ENCODE data around the gene TGOLN2. TPM values are rescaled to one million over a fixed set of nuclear protein-coding genes. Genes with fewer than 3 reads are reported as not detected.
A peak's percentile ranks its signal among the peaks of the same experiment; 100 is the strongest.

The TGOLN2 gene
- total RNA-seq, 1 donor from 2014 or later: 79.7 TPM

DNA sequence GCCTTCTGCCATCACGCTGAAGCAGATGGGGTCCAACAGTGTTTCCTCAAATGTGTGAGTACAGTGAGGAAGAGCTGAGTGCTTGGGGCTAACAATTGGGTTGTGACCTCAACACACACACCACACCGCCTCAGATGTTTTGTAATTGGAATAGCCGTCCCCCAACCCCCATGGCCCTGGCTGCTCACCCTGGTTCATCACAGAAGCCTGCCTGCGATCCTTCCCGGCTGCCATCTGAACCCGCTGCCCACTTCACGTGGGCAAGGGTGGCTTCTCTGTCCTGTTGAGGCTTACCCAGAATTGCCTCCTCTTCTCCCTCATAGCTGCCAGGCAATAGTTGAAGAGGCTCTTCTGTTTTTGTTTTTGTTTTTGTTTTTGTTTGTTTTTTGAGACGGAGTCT lies 44.1 kb downstream of the TGOLN2 start:
- no peak overlapping the region for H3K27ac Mint-ChIP-seq (ENCODE audit: unreplicated experiment)
- no peak for DNase-seq (ENCODE audit: low spot score)
- H3K4me3 Mint-ChIP-seq (ENCODE audit: unreplicated experiment): no peak overlapping the region
- H3K9me3 Mint-ChIP-seq (ENCODE audit: low read depth): no peaks in the 10 kb centered on the region
- H3K4me1 Mint-ChIP-seq (ENCODE audit: low read depth): peaks cover 20% of the 10 kb centered on the region
- no peaks in the 10 kb centered on the region for H3K27me3 Mint-ChIP-seq (ENCODE audit: low read depth)
- peaks cover 5% of the 10 kb centered on the region for H3K36me3 Mint-ChIP-seq (ENCODE audit: low read depth)
- no peak for TF ChIP-seq CTCF (IDR thresholded peaks at IDR 0.05)

- Mint-ChIP-seq H3K27ac (ENCODE audit: unreplicated experiment) (no peak overlapping the region), H3K9me3 (ENCODE audit: low read depth) (no peaks in the 10 kb centered on the region)
Observed at GRCh38 chr2:85282914-85283313, 44.9 kb downstream of the TGOLN2 start.

GRCh38 chr2:85281553-85281952 lies 46.2 kb downstream of the TGOLN2 start:
- H3K4me3 Mint-ChIP-seq (ENCODE audit: unreplicated experiment): no peak overlapping the region
- no peak for DNase-seq (ENCODE audit: low spot score)
- H3K9me3 Mint-ChIP-seq (ENCODE audit: low read depth): no peaks in the 10 kb centered on the region
- peak overlapping the region; percentile 24 for H3K27ac Mint-ChIP-seq (ENCODE audit: unreplicated experiment)
- H3K4me1 Mint-ChIP-seq (ENCODE audit: low read depth): peaks cover 30% of the 10 kb centered on the region
- H3K27me3 Mint-ChIP-seq (ENCODE audit: low read depth): no peaks in the 10 kb centered on the region
- peaks cover 5% of the 10 kb centered on the region for H3K36me3 Mint-ChIP-seq (ENCODE audit: low read depth)
- TF ChIP-seq CTCF (IDR thresholded peaks at IDR 0.05): no peak

More at GRCh38 chr2:85282914-85283313, 44.9 kb downstream of the TGOLN2 start:
- Mint-ChIP-seq H3K27me3 (ENCODE audit: low read depth) (no peaks in the 10 kb centered on the region), H3K4me1 (ENCODE audit: low read depth) (peaks cover 20% of the 10 kb centered on the region), H3K4me3 (ENCODE audit: unreplicated experiment) (no peak overlapping the region), H3K36me3 (ENCODE audit: low read depth) (peaks cover 5% of the 10 kb centered on the region)
- TF ChIP-seq CTCF (IDR thresholded peaks at IDR 0.05): no peak
- DNase-seq (ENCODE audit: low spot score): no peak

DNA sequence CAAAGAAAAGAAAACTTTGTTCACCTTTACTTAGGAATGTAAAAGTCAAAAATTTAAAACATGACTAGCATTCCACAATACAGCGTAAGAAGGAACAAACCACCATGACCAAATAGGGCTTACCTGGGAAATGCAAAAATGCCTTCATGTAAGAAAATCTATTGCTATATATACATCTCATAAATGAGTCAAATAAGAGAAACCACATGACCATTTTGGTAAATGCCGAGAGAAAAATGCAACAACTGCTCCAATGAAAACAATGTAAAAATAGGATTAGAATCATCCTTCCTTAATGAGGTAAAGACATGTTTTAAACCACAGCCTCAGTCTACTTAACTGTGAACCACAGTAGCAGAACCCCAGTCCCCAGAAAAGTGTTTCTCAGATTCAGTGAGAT lies 49.4 kb downstream of the TGOLN2 start:
- no peaks in the 10 kb centered on the region for H3K9me3 Mint-ChIP-seq (ENCODE audit: low read depth)
- H3K4me3 Mint-ChIP-seq (ENCODE audit: unreplicated experiment): peak overlapping the region; percentile 45
- no peaks in the 10 kb centered on the region for H3K27me3 Mint-ChIP-seq (ENCODE audit: low read depth)
- H3K27ac Mint-ChIP-seq (ENCODE audit: unreplicated experiment): peak overlapping the region; percentile 96
- H3K36me3 Mint-ChIP-seq (ENCODE audit: low read depth): no peaks in the 10 kb centered on the region
- DNase-seq (ENCODE audit: low spot score): no peak
- peaks cover 52% of the 10 kb centered on the region for H3K4me1 Mint-ChIP-seq (ENCODE audit: low read depth)
- no peak for TF ChIP-seq CTCF (IDR thresholded peaks at IDR 0.05)

- TF ChIP-seq CTCF (IDR thresholded peaks at IDR 0.05): no peak
- Mint-ChIP-seq H3K4me1 (ENCODE audit: low read depth) (peaks cover 52% of the 10 kb centered on the region), H3K9me3 (ENCODE audit: low read depth) (no peaks in the 10 kb centered on the region), H3K27me3 (ENCODE audit: low read depth) (no peaks in the 10 kb centered on the region), H3K27ac (ENCODE audit: unreplicated experiment) (peak overlapping the region; percentile 96), H3K36me3 (ENCODE audit: low read depth) (no peaks in the 10 kb centered on the region), H3K4me3 (ENCODE audit: unreplicated experiment) (peak overlapping the region; percentile 45)
- DNase-seq (ENCODE audit: low spot score): no peak
Observed at GRCh38 chr2:85277416-85278158, 50.2 kb downstream of the TGOLN2 start.

Data from chondrocyte (in vitro differentiated cells).